ENCODE data around the gene KCNT1. TPM values are rescaled to one million over a fixed set of nuclear protein-coding genes. Genes with fewer than 3 reads are reported as not detected.

KCNT1 gene
- total RNA-seq, 1 experiment from 2014 or later: not detected

- ChIA-PET POLR2A (ENCODE audit: low non-redundant PET) (no interaction called here), CTCF (no interaction called here)
- intact Hi-C loops (cut with micrococcal nuclease; ENCODE audit: unreplicated experiment): no loop called here
Observed at GRCh38 chr9:135762921-135763320, 60.9 kb downstream of the KCNT1 start.

GRCh38 chr9:135763716-135764446, 61.9 kb downstream of the KCNT1 start:
- ChIA-PET POLR2A (ENCODE audit: low non-redundant PET) (no interaction called here), CTCF (no interaction called here)
- intact Hi-C loops (cut with micrococcal nuclease; ENCODE audit: unreplicated experiment): no loop called here
- H3K36me3 ChIP-seq (ENCODE audit: insufficient read depth, low read length, poor library complexity, severe bottlenecking): no peaks in the 10 kb centered on the region
- BruUV-seq (replicated peaks): no TSS peak
- no peaks in the 10 kb centered on the region for H3K4me1 ChIP-seq (ENCODE audit: insufficient read depth, low read length, poor library complexity, severe bottlenecking)
- DNase-seq (ENCODE audit: low spot score): no peak
- H3K4me3 ChIP-seq (ENCODE audit: low read depth, low read length, poor library complexity, severe bottlenecking): no peak overlapping the region
- no peak overlapping the region for H3K27ac ChIP-seq (ENCODE audit: low read depth, low read length, poor library complexity, severe bottlenecking)
- no peak for TF ChIP-seq CTCF (conservative IDR thresholded peaks at IDR 0.05; ENCODE audit: low read depth, low read length)
- no peak for TF ChIP-seq EZH2 (IDR thresholded peaks at IDR 0.05; ENCODE audit: borderline replicate concordance, low read depth, low read length, poor library complexity, severe bottlenecking)
- no peaks in the 10 kb centered on the region for H3K9me3 ChIP-seq (ENCODE audit: low read depth, low read length, poor library complexity, severe bottlenecking)
- no peaks in the 10 kb centered on the region for H3K27me3 ChIP-seq (replicated peaks; ENCODE audit: insufficient read depth, low read depth, low read length, poor library complexity)

More at GRCh38 chr9:135762921-135763320, 60.9 kb downstream of the KCNT1 start:
- no TSS peak for BruUV-seq (replicated peaks)
- H3K4me3 ChIP-seq (ENCODE audit: low read depth, low read length, poor library complexity, severe bottlenecking): no peak overlapping the region
- no peaks in the 10 kb centered on the region for H3K9me3 ChIP-seq (ENCODE audit: low read depth, low read length, poor library complexity, severe bottlenecking)
- H3K27me3 ChIP-seq (replicated peaks; ENCODE audit: insufficient read depth, low read depth, low read length, poor library complexity): no peaks in the 10 kb centered on the region
- no peak overlapping the region for H3K27ac ChIP-seq (ENCODE audit: low read depth, low read length, poor library complexity, severe bottlenecking)
- TF ChIP-seq CTCF (conservative IDR thresholded peaks at IDR 0.05; ENCODE audit: low read depth, low read length) (no peak), EZH2 (IDR thresholded peaks at IDR 0.05; ENCODE audit: borderline replicate concordance, low read depth, low read length, poor library complexity, severe bottlenecking) (no peak)
- DNase-seq (ENCODE audit: low spot score): no peak
- no peaks in the 10 kb centered on the region for H3K4me1 ChIP-seq (ENCODE audit: insufficient read depth, low read length, poor library complexity, severe bottlenecking)
- no peaks in the 10 kb centered on the region for H3K36me3 ChIP-seq (ENCODE audit: insufficient read depth, low read length, poor library complexity, severe bottlenecking)

GRCh38 chr9:135764731-135765130, 62.7 kb downstream of the KCNT1 start:
- no peaks in the 10 kb centered on the region for H3K9me3 ChIP-seq (ENCODE audit: low read depth, low read length, poor library complexity, severe bottlenecking)
- DNase-seq (ENCODE audit: low spot score): no peak
- no TSS peak for BruUV-seq (replicated peaks)
- H3K4me1 ChIP-seq (ENCODE audit: insufficient read depth, low read length, poor library complexity, severe bottlenecking): no peaks in the 10 kb centered on the region
- no peaks in the 10 kb centered on the region for H3K36me3 ChIP-seq (ENCODE audit: insufficient read depth, low read length, poor library complexity, severe bottlenecking)
- H3K27ac ChIP-seq (ENCODE audit: low read depth, low read length, poor library complexity, severe bottlenecking): no peak overlapping the region
- intact Hi-C loops (cut with micrococcal nuclease; ENCODE audit: unreplicated experiment): no loop called here
- H3K27me3 ChIP-seq (replicated peaks; ENCODE audit: insufficient read depth, low read depth, low read length, poor library complexity): no peaks in the 10 kb centered on the region
- H3K4me3 ChIP-seq (ENCODE audit: low read depth, low read length, poor library complexity, severe bottlenecking): no peak overlapping the region
- CTCF ChIA-PET: no interaction called here
- POLR2A ChIA-PET (ENCODE audit: low non-redundant PET): no interaction called here
- TF ChIP-seq EZH2 (IDR thresholded peaks at IDR 0.05; ENCODE audit: borderline replicate concordance, low read depth, low read length, poor library complexity, severe bottlenecking) (no peak), CTCF (conservative IDR thresholded peaks at IDR 0.05; ENCODE audit: low read depth, low read length) (no peak)
